ES-I3 (cell line): ENCODE measurements around the gene MSL2.

ENCODE experiments used
- H3K36me3 ChIP-seq: 2 replicates; pipeline ENCODE4 v1.6.1; 2013; ENCODE audit warnings: mild to moderate bottlenecking, low read length, control low read depth, moderate library complexity; ENCODE audit not compliant: insufficient read depth
- H3K4me1 ChIP-seq: 2 replicates; pipeline ENCODE4 v1.6.1; 2013; ENCODE audit warnings: mild to moderate bottlenecking, control low read depth, low read length; ENCODE audit not compliant: insufficient read depth
- H3K9ac ChIP-seq: 2 replicates; pipeline ENCODE4 v1.6.1; 2013; ENCODE audit warnings: low read depth, mild to moderate bottlenecking, low read length, moderate library complexity
- H3K9me3 ChIP-seq: 2 replicates; pipeline ENCODE4 v1.6.1; 2013; ENCODE audit warnings: mild to moderate bottlenecking, low read length, moderate library complexity; ENCODE audit not compliant: control insufficient read depth, insufficient read depth

MSL2 gene

GRCh38 chr3:136106101-136106500 lies 90.0 kb downstream of the MSL2 start:
- Histone ChIP-seq H3K36me3 (no peaks in the 10 kb centered on the region), H3K4me1 (no peaks in the 10 kb centered on the region), H3K9me3 (no peaks in the 10 kb centered on the region), H3K9ac (no peak overlapping the region)

DNA sequence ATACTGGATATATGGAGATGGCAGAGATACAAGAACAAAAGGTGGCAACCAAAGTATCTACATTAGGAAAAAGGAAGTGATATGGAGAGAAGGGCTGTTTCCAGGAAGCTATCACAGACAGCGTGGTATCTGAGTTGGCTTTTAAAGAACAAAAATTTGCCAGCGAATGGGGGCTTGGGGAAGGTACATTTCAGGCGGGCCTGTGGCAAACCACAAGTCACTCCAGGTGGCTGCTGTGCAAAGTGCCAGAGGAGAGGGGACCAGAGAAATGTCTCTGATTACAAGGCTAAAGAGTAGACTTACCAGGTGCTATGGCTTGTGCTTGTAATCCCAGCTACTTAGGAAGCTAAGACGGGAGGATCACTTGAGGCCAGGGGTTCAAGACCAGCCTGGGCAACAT lies 91.1 kb downstream of the MSL2 start:
- no peak overlapping the region for H3K9ac ChIP-seq
- H3K9me3 ChIP-seq, result no peaks in the 10 kb centered on the region
- no peaks in the 10 kb centered on the region for H3K36me3 ChIP-seq
- H3K4me1 ChIP-seq, result no peaks in the 10 kb centered on the region
